ENCODE data around the gene ASGR2. TPM values are rescaled to one million over a fixed set of nuclear protein-coding genes. Genes with fewer than 3 reads are reported as not detected.

ASGR2 gene, protein sequence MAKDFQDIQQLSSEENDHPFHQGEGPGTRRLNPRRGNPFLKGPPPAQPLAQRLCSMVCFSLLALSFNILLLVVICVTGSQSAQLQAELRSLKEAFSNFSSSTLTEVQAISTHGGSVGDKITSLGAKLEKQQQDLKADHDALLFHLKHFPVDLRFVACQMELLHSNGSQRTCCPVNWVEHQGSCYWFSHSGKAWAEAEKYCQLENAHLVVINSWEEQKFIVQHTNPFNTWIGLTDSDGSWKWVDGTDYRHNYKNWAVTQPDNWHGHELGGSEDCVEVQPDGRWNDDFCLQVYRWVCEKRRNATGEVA
- 0.07 to 0.19 TPM in 2 of 5 replicates, not detected in the others for total RNA-seq (2022; extraction: Qiagen RNA extraction; ENCODE audit: low read depth)

DNA sequence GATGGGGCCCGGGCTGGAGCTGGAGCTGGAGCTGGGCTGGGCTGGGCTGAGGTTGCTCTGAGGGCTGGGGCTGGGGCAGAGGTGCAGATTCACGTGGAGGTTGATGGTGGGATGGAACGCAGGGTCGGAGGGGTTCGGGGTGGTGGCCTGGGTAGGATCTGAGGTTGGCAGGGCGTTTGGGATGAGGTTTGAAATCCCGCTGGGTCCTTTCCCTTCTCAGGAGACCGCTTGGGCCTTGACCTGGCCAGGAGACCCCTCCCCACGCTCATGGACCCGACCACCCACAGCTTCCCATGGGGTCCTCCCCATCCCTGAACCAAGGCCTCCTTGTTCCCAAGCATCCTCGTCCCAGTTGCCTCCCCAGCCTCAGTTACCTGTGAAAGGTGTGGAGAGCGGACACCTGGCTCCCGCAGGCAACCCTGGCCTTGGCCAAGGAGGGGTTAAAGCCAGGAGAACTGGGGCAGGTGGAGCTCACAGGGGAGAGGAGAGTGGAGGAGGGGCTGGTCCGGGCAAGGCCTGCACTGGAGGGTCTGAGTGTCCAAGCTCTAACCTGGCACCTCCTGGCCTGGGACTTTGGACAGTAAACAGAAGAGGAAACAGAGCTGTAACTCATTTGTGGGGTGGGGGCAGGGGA, at the start of gene ASGR2:
Gene ASGR2, minus strand, starts transcription at position 582 of the 634 bp plus-strand sequence. CDS start 582 bp downstream, outside the sequence.

DNA sequence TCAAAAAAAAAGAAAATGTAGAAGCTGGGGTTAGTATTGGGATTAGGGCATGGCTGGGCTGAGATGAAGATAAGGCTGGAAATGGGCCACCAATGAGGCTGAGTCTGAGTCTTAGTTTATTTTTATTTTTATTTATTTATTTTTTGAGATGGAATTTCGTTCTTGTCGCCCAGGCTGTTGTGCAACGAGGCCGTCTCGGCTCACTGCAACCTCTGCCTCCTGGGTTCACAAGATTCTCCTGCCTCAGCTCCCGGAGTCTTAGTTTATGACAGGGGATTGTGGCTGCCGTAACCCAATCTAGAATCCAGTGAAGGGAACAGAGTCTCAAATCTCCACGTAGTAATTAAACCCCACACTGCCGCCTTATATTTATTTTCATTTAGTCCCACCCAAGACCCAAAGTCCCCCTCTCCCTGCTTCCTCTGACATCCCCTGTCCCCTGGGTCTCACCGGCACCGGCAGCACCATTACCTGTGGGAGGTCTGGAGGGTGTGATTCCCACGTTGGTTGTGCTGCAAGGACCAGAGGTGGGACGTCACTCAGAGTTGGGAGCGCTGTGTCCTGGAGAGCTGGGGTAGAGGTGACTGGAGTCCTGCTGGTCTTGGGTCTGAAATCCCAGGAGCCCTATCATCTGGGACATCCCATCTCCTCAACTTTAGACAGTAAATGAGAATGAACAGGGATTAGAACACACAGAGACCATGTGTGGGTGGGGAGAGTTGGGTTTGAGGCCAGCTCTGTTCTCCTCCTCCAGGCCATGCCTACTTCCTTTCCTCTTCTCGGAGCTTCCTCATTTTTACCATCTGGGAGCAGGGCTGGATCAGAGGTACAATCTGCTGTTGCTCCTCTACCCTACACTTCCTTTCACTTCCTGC, 34.8 kb downstream of the ASGR2 start, which contains the start of gene CLEC10A:
Gene CLEC10A, minus strand, starts transcription at position 671 of the 875 bp plus-strand sequence. CDS start 1,439 bp downstream, outside the sequence.

Other genes starting within 250 kb of the ASGR2 start
- gene ALOX12, start 118.8 kb downstream of the ASGR2 start, total RNA-seq (2022; extraction: Qiagen RNA extraction; ENCODE audit: low read depth): not detected in 5 replicates
- gene RNASEK, start 102.2 kb downstream of the ASGR2 start, total RNA-seq (2022; extraction: Qiagen RNA extraction; ENCODE audit: low read depth): 444 to 509 TPM (median 460 TPM) in 5 replicates
- 0.09 TPM in 1 of 5 replicates, not detected in the others for gene BCL6B, start 91.8 kb downstream of the ASGR2 start, total RNA-seq (2022; extraction: Qiagen RNA extraction; ENCODE audit: low read depth)
- 8.0 to 13.7 TPM (median 11.4 TPM) in 5 replicates for gene SLC16A13, start 78.8 kb downstream of the ASGR2 start, total RNA-seq (2022; extraction: Qiagen RNA extraction; ENCODE audit: low read depth)
- not detected in 5 replicates for gene SLC16A11, start 70.7 kb downstream of the ASGR2 start, total RNA-seq (2022; extraction: Qiagen RNA extraction; ENCODE audit: low read depth)
- not detected in 5 replicates for gene CLEC10A, start 34.6 kb downstream of the ASGR2 start, total RNA-seq (2022; extraction: Qiagen RNA extraction; ENCODE audit: low read depth)
- 1.1 to 1.7 TPM (median 1.2 TPM) in 5 replicates for gene ASGR1, start 64.5 kb upstream of the ASGR2 start, total RNA-seq (2022; extraction: Qiagen RNA extraction; ENCODE audit: low read depth)
- gene DLG4, start 105.0 kb upstream of the ASGR2 start, total RNA-seq (2022; extraction: Qiagen RNA extraction; ENCODE audit: low read depth): 7.3 to 9.7 TPM (median 8.5 TPM) in 5 replicates
- gene ACADVL, start 105.1 kb upstream of the ASGR2 start, total RNA-seq (2022; extraction: Qiagen RNA extraction; ENCODE audit: low read depth): 339 to 466 TPM (median 425 TPM) in 5 replicates
- 31.4 to 43.0 TPM (median 35.3 TPM) in 5 replicates for gene DVL2, start 119.7 kb upstream of the ASGR2 start, total RNA-seq (2022; extraction: Qiagen RNA extraction; ENCODE audit: low read depth)
- 90.3 to 102 TPM (median 93.3 TPM) in 5 replicates for gene PHF23, start 124.6 kb upstream of the ASGR2 start, total RNA-seq (2022; extraction: Qiagen RNA extraction; ENCODE audit: low read depth)
- gene GABARAP, start 127.6 kb upstream of the ASGR2 start, total RNA-seq (2022; extraction: Qiagen RNA extraction; ENCODE audit: low read depth): 605 to 729 TPM (median 704 TPM) in 5 replicates
- gene CTDNEP1, start 136.9 kb upstream of the ASGR2 start, total RNA-seq (2022; extraction: Qiagen RNA extraction; ENCODE audit: low read depth): 208 to 246 TPM (median 226 TPM) in 5 replicates
- gene ELP5, start 137.4 kb upstream of the ASGR2 start, total RNA-seq (2022; extraction: Qiagen RNA extraction; ENCODE audit: low read depth): 116 to 129 TPM (median 124 TPM) in 5 replicates
- gene CLDN7, start 147.7 kb upstream of the ASGR2 start, total RNA-seq (2022; extraction: Qiagen RNA extraction; ENCODE audit: low read depth): 0.63 to 0.91 TPM (median 0.76 TPM) in 5 replicates
- gene SLC2A4, start 166.9 kb upstream of the ASGR2 start, total RNA-seq (2022; extraction: Qiagen RNA extraction; ENCODE audit: low read depth): 0.13 to 0.27 TPM (median 0.16 TPM) in 5 replicates
- gene YBX2, start 179.8 kb upstream of the ASGR2 start, total RNA-seq (2022; extraction: Qiagen RNA extraction; ENCODE audit: low read depth): 0.40 to 0.60 TPM (median 0.53 TPM) in 5 replicates
- 1,614 to 1,831 TPM (median 1,704 TPM) in 5 replicates for gene EIF5A, start 192.8 kb upstream of the ASGR2 start, total RNA-seq (2022; extraction: Qiagen RNA extraction; ENCODE audit: low read depth)
- gene GPS2, start 200.5 kb upstream of the ASGR2 start, total RNA-seq (2022; extraction: Qiagen RNA extraction; ENCODE audit: low read depth): 75.1 to 106 TPM (median 95.2 TPM) in 5 replicates
- gene NEURL4, start 214.5 kb upstream of the ASGR2 start, total RNA-seq (2022; extraction: Qiagen RNA extraction; ENCODE audit: low read depth): 27.1 to 33.9 TPM (median 31.9 TPM) in 5 replicates
- 3.9 to 7.6 TPM (median 4.2 TPM) in 5 replicates for gene ACAP1, start 221.7 kb upstream of the ASGR2 start, total RNA-seq (2022; extraction: Qiagen RNA extraction; ENCODE audit: low read depth)
- gene KCTD11, start 237.3 kb upstream of the ASGR2 start, total RNA-seq (2022; extraction: Qiagen RNA extraction; ENCODE audit: low read depth): 12.5 to 15.9 TPM (median 13.7 TPM) in 5 replicates
- gene TMEM95, start 240.3 kb upstream of the ASGR2 start, total RNA-seq (2022; extraction: Qiagen RNA extraction; ENCODE audit: low read depth): not detected in 5 replicates

All from A549 treated with DMSO at 1 μM for 4 hours (cell line).